GM18519 (cell line): ENCODE results near the gene INPP1.

Experiments
- ATAC-seq: cut with Tn5 transposase; IDR thresholded peaks from one replicate; pipeline ENCODE4 v1.9.1; 2021; ENCODE audit warnings: mild to moderate bottlenecking, moderate library complexity; ENCODE audit not compliant: unreplicated experiment, low FRiP score

Gene INPP1

DNA sequence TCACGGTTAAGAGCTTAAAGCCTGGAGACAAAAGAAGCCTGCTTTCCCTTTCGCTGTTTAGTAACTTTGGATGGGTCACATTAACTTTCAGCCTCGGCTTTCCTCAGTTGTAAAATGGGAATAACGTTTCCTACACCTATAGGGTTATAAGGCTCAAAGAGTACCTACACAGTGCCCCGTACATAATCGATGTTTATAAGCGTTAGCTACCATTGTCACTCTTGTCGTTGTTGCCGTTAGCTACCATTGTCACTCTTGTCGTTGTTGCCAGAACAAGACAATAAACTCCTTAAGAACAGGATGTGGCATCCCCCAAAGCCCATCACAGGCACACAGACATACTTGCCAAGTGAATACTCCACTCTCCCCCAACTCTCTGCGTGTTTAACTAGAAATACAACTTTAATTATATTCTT, 63.9 kb downstream of the INPP1 start:
- no peak for ATAC-seq

DNA sequence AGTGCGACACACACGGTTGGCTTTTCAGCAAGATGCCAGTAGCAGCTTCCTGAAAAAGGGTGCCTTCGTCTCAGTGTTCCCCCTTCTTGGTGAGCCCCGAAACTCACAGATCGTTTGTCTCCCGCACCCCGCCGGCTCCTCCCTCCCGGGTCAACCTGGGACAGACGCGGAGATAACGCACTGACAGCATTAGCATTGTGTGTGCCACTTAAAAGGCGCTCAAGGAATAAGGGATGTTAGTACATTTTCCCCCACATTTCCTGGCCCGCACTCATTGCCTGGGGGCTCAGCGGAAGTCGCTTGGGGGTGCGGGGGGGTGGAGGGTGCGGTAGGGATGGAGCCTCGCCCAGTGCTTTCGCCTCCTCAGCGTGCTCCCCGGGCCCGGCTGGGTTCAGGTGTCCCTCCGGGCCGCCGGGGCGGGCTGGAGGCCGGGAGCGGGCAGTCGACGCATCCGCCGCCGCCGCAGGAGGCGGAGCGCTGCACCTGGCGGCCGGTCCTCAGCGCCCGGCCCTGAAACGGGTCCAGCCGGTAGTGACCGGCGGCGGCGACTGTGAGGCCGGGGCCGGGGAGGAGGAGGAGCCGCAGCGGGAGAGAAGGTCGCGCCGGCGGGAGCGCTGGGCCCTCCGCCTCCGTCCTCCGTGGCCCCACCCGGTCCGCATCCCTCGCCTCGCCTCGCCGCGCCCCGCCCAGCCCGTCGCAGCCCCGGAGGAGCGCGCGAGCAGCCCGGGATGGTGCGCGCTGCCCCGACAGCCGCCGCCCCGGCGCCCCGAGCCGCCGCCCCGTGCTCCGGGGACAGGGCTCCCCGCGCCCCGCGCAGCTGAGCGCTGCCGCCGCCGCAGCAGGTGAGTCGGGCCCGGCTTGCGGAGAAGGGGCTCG, 64.5 kb downstream of the INPP1 start, which contains the start of gene MFSD6:
TSS of gene MFSD6 (plus strand) at position 694 of the 876 bp plus-strand sequence. CDS start 27,675 bp downstream, outside the sequence.
- ATAC-seq, result peak; percentile 40

DNA sequence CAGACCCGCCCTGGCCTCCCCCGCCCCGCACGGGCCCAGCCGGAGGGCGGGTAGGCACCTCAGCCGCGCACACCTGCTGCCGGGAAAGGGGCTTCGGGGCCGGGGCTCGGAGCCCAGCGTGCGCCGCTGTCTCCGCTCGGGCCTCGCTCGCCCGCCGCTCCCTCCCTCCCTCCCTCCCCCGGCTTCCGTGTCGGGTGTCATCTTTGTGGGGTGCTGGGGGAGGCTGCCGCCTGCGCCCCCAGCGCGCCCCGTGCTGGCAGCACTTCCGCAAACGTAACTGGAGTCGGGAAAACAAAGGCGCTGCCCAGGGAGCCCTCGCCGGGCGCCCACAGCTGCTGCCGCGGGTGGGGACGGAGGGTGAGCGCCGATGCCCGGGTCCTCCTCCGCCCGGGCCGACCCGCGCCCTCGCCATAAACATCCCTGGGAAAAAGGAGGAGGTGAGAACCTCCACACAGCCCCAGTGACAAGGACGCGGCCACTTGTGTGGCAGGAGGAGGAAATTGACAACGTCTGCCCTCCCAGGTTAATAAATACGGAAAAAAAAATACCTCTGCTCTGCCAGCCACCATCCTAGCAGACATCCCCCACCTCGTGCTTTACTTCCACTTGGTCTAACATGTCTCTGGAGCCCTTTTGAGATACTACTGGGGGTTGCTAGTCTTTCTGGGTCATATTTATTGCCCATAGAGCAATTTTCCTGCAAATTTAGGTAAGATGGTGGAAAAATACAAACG, 65.3 kb downstream of the INPP1 start:
- peak; percentile 45 for ATAC-seq

DNA sequence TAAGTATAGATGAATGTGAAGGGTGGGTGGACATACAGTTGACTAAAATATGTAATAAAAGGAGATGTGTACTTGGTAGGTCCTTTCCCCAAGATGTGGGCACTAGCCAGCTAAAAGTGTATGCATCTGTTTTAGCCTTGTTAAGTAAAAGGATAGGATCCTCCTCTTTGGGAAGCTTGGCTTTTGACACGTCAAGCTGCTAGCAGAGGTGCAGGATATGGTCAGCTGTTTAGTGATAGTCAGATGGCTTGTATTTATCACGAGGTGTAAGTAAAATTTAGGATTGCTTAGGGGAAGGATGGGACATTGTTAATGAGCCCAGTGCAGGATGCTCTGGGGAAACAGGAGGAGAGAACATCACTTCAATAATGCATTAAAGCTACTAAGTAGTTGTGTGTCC, 66.2 kb downstream of the INPP1 start:
- no peak for ATAC-seq

DNA sequence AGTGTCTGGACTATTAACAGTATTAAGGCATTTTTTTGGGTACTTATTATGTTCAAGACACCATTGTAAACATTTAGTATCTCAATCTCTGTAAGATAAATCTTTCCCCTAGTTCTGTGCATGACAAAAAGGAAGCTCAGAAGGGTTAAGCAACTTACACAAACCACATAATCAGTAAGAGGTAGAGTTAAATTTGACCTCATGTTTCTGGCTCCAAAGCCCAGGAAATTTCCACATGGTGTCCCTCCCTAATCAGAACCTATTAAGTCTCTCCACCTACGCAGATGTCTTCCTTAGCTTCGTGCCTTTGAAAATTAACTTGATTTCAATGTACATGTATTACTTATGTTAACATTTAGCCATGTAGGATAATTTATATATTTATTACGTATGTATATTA, 66.8 kb downstream of the INPP1 start:
- no peak for ATAC-seq

DNA sequence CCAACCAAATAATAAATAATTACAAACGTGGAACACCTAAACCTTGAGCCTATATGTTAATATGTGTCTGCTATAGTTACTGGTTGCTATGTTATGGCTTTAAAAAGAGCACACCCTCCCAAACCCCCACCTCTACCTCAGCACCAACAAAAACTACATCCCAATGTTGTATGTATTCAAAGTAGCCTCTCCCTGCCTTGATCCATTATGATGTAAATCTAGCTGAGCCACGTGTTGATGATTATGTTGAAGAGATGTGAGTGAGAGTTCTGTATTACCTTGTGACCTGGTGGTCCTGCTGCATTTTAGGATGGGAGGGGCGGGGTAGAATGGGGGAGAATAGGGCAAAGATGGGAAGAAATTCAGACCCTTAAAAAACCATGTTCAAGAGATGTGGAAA, 69.6 kb downstream of the INPP1 start:
- ATAC-seq, result no peak

DNA sequence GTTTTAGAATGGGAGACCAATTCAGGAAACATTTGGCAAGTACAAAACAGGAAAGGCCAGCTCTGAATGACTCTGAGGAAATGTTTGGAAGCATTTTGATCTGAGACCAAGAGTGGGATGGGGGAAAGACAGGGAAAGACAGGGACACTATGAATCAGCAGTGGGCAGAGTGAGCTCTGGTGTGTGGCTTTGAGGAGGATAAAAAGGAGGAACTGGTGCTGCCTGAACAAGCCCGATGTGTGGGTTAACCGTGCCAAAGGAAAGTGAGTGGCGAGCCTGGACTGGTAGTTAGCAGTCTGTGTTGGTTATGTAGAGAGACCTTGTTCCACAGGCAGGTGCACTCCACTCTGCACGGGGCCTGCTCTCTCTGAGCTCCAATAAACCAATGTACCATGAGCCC, 70.0 kb downstream of the INPP1 start:
- ATAC-seq, result no peak

DNA sequence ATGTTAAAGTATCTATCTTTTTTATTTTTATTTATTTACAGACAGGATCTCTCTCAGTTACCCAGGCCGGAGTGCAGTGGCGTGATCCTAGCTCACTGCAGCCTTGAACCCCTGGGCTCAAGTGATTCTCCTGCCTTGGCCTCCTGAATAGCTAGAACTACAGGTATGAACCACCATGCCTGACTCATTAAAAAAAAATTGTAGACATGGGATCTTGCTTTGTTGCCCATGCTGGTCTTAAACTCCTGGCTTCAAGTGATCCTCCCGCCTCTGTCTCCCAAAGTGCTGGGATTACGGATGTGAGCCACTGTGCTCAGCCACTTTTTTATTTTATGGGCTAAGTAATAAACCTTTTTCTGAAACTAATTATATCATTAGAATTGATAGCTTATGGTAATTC, 71.9 kb downstream of the INPP1 start:
- no peak for ATAC-seq

DNA sequence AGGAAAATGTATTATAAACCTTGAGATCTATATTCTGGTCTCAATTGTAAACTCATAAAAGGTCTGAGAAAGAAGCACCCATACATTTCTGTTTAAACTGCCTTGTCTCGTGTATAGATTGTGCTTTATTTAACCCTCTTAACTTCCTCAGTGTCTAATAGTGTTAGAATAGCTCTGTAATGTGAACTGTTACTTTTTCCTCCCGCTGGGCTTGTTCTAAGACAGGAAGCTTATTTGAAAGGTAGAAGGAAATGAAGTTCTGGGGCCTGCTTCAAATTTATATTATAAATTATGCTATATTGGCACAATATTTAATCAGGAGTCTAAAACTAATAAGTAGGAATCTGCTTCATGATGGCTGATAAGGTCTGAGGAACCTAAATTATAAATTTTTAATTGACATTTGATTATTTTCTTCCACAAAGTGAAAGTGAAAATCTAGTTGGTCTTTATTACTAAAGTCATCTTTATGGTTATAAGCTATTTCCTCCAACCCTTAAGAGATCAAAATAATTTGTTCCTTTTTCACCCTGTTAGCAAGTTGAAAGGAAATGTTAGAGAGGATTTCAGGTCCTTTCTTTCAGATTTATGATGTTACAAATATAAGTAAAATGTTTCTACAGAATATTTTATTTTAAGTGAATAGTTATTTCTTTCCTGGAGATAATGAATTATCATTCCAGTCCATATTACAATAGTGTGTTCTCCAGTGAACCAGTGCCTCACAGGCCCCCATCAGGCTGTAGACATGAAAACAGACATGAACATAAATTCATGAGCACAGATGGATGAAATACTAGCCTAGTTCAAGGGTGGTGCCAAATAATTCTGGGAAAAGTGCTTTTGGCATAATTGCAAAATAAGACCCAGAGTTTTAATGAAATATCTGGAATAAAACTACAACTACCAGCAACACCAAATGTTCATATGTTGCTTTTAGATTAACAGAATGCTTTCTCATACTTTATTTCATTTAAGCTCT, 72.7 kb downstream of the INPP1 start:
- no peak for ATAC-seq

DNA sequence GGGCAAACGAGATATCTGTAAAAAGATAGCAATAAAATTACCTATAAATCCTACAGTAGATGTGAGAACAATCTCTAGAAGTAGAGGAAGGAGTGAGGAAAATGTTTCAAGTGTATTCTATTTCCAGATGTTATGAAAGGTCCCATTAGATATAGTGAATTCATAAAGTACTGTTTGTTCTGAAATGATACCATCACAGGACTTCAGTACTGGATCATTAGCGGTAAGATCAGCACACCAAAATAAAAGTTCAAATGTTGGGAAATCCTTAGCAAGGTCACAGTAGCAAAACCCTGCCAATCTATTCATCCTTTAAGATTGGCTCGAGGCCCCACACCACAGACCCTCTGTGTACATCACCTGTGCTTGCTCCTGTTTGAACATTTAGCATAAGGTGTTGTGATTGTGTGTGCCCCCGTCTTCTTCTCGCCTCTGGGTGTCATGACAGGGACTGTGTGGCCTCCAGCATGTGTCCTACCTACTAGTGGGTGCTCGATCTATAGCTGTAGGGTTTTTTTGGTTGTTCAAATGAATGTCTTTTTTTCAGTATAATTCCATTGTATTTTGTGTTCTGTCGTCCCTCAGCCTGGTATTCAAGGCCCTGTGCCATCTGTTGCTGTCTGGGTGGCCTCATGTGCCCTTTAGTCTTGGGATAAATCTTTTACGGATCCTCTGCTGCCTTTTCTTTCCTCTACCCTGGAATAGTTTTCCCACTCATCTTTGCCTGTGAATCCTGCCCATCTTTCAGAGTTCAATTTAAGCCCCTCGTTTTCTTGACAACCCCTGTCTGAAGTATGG, 73.9 kb downstream of the INPP1 start:
- no peak for ATAC-seq

DNA sequence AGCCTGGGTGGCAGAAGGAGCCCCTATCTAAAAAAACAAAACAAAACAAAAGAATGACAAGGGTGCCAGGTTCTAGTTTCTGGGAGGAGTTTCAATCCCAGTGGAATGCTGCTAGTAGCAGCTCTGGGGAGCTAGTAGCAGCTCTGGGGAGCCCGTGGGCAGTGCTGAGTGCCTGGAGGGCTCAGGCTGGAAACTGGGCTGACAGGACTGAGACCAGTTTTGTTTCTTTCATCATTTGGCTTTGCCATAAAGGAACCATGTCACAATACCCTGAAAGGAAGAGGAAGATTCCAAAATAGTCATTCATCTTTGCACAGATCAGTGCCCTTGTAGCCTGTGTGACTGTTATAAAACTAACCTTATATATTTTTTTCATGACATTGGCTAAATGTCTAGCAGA, 75.3 kb downstream of the INPP1 start:
- no peak for ATAC-seq

DNA sequence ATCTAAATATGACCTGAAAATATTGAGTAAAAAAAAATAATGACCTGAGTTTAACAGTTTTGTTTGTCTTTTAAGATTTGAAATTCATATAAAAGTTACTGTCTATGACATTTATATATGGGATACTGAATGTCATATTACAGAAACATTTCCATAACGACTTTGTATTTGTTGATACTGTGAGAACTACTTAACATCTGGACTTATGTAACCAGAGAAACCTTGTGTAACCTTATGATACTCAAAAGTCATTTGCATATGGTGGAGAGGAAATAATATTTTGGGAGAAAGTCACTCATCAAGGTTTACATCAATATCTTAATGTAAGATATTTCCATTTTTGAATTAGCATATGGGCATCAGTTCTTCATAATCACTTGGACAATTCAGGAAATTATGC, 77.4 kb downstream of the INPP1 start:
- no peak for ATAC-seq
